HG03460 (cell line): ENCODE results near the gene HECTD1.
"Not testable (repeated sequence)": the region's sequence is repeated elsewhere in the genome, so short reads cannot be mapped to it uniquely, and the experiment has no call there.

ENCODE experiments used
- ATAC-seq: cut with Tn5 transposase; IDR thresholded peaks from one replicate; pipeline ENCODE4 v1.9.1; 2021; ENCODE audit not compliant: unreplicated experiment

HECTD1 gene

GRCh38 chr14:31207755-31208545, at the start of gene HECTD1:
HECTD1 (minus strand) TSS chr14:31207793; CDS start chr14:31205936, 1,857 bp downstream.
- ATAC-seq, result peak; percentile 67

GRCh38 chr14:31257244-31257553, 49.6 kb upstream of the HECTD1 start:
- ATAC-seq, result no peak

- no peak for ATAC-seq
Measured at GRCh38 chr14:31256534-31257243, 49.1 kb upstream of the HECTD1 start.

GRCh38 chr14:31255918-31256317, 48.3 kb upstream of the HECTD1 start:
- not testable (repeated sequence) for ATAC-seq

GRCh38 chr14:31255286-31255685, 47.7 kb upstream of the HECTD1 start:
- no peak for ATAC-seq

GRCh38 chr14:31253746-31254471, 46.3 kb upstream of the HECTD1 start:
- ATAC-seq, result no peak

- ATAC-seq, result no peak
Measured at GRCh38 chr14:31252865-31253264, 45.3 kb upstream of the HECTD1 start.

GRCh38 chr14:31251028-31251958, 43.7 kb upstream of the HECTD1 start:
- no peak for ATAC-seq

- no peak for ATAC-seq
Measured at GRCh38 chr14:31244626-31245025, 37.0 kb upstream of the HECTD1 start.

- no peak for ATAC-seq
Measured at GRCh38 chr14:31243860-31244259, 36.3 kb upstream of the HECTD1 start.

- ATAC-seq, result not testable (repeated sequence)
Measured at GRCh38 chr14:31242161-31242940, 34.8 kb upstream of the HECTD1 start.

- ATAC-seq, result no peak
Measured at GRCh38 chr14:31241450-31242114, 34.0 kb upstream of the HECTD1 start.

- ATAC-seq, result no peak
Measured at GRCh38 chr14:31239741-31240140, 32.1 kb upstream of the HECTD1 start.

- no peak for ATAC-seq
Measured at GRCh38 chr14:31235462-31235861, 27.9 kb upstream of the HECTD1 start.

- ATAC-seq, result no peak
Measured at GRCh38 chr14:31232081-31232480, 24.5 kb upstream of the HECTD1 start.

- ATAC-seq, result not testable (repeated sequence)
Measured at GRCh38 chr14:31231272-31231671, 23.7 kb upstream of the HECTD1 start.

GRCh38 chr14:31230573-31230958, 23.0 kb upstream of the HECTD1 start:
- no peak for ATAC-seq

- ATAC-seq, result no peak
Measured at GRCh38 chr14:31229638-31230572, 22.3 kb upstream of the HECTD1 start.
